Mesendoderm (in vitro differentiated cells): ENCODE measurements around the gene PHACTR1.

ENCODE experiments used
- DNase-seq: peaks from one replicate; pipeline ENCODE4 v3.0.0; 2013
- H2AK5ac ChIP-seq: 2 replicates; pipeline ENCODE4 v1.6.1; 2013; ENCODE audit warnings: low read length, inconsistent platforms
- H2BK120ac ChIP-seq: 2 replicates; pipeline ENCODE4 v1.6.1; 2013; ENCODE audit warnings: low read depth, mild to moderate bottlenecking, low read length, moderate library complexity, mixed read lengths
- H2BK15ac ChIP-seq: replicated peaks from 2 replicates; pipeline ENCODE4 v1.6.1; 2013; ENCODE audit warnings: low read depth, mild to moderate bottlenecking, moderate library complexity
- H2BK5ac ChIP-seq: 2 replicates; pipeline ENCODE4 v1.6.1; 2013; ENCODE audit warnings: low read length, inconsistent platforms
- H3K18ac ChIP-seq: 2 replicates; pipeline ENCODE4 v1.6.1; 2013; ENCODE audit warnings: mild to moderate bottlenecking, low read length, mixed read lengths
- H3K23ac ChIP-seq: one replicate; pipeline ENCODE4 v1.6.1; 2013; ENCODE audit warnings: low read length
- H3K27ac ChIP-seq: 2 replicates; pipeline ENCODE4 v1.5.1; 2013; ENCODE audit warnings: low read depth, mild to moderate bottlenecking, inconsistent platforms, low read length, moderate library complexity
- H3K27me3 ChIP-seq: 2 replicates; pipeline ENCODE4 v1.6.1; 2013; ENCODE audit warnings: low read length, control low read depth, mild to moderate bottlenecking, inconsistent platforms; ENCODE audit not compliant: insufficient read depth, poor library complexity
- H3K36me3 ChIP-seq: 2 replicates; pipeline ENCODE4 v1.6.1; 2013; ENCODE audit warnings: low read length, inconsistent platforms; ENCODE audit not compliant: control insufficient read depth, insufficient read depth
- H3K4ac ChIP-seq: one replicate; pipeline ENCODE4 v1.6.1; 2013; ENCODE audit warnings: low read depth, mild to moderate bottlenecking, low read length, moderate library complexity
- H3K4me1 ChIP-seq: 2 replicates; pipeline ENCODE4 v1.6.1; 2013; ENCODE audit warnings: low read depth, low read length, inconsistent platforms; ENCODE audit not compliant: control insufficient read depth
- H3K4me2 ChIP-seq: 2 replicates; pipeline ENCODE4 v1.6.1; 2013; ENCODE audit warnings: low read length
- H3K4me3 ChIP-seq: 2 replicates; pipeline ENCODE4 v1.5.1; 2013; ENCODE audit warnings: mild to moderate bottlenecking, low read length
- H3K56ac ChIP-seq: one replicate; pipeline ENCODE4 v1.6.1; 2013; ENCODE audit warnings: low read length
- H3K79me1 ChIP-seq: 2 replicates; pipeline ENCODE4 v1.6.1; 2013; ENCODE audit warnings: low read length, inconsistent platforms
- H3K79me2 ChIP-seq: 2 replicates; pipeline ENCODE4 v1.6.1; 2013; ENCODE audit warnings: mild to moderate bottlenecking, low read length; ENCODE audit not compliant: control insufficient read depth, insufficient read depth
- H3K9ac ChIP-seq: 2 replicates; pipeline ENCODE4 v1.6.1; 2013; ENCODE audit warnings: low read length, inconsistent platforms
- H4K5ac ChIP-seq: one replicate; pipeline ENCODE4 v1.6.1; 2013; ENCODE audit warnings: low read length
- H4K8ac ChIP-seq: one replicate; pipeline ENCODE4 v1.6.1; 2013; ENCODE audit warnings: low read depth, mild to moderate bottlenecking, control low read depth, low read length, moderate library complexity
- WGBS: extraction: QIAGEN DNeasy Blood & Tissue Kit; methylation state at CpG from one replicate; pipeline ENCODE4 v1.1.7; 2013; ENCODE audit warnings: low lambda C conversion rate, missing lambda C conversion rate; ENCODE audit not compliant: insufficient coverage; ENCODE audit errors: extremely low coverage; 5-methylcytosine and 5-hydroxymethylcytosine counted together

PHACTR1 gene

DNA sequence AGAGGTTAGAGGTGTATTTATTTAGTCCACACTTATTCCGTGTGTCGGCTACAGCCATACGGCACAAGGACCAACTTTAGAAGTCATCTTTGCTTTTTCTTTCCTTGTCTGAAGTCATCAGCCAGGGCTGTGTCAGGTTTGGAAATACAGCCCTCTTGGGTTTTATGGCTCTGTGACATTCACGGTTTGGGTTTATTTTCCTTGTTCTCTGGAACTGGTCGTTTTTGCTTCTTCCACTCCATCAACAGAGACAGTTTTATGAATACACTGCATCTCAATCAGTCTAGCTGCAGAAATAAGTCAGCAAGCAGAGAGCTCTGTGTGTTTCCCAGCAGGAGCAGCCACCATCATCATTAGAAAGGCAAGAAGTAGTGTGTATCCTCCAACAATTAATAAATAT is 479.2 kb downstream of the PHACTR1 start:
- no CpG with 5 or more reads among the region's 5 CpGs for WGBS
- H3K56ac ChIP-seq: no peak overlapping the region
- H2BK15ac ChIP-seq: no peak overlapping the region
- no peak overlapping the region for H3K4ac ChIP-seq
- H4K8ac ChIP-seq: no peak overlapping the region
- H2AK5ac ChIP-seq: no peak overlapping the region
- no peak overlapping the region for H3K4me3 ChIP-seq
- no peak for DNase-seq
- no peak overlapping the region for H3K18ac ChIP-seq
- H3K36me3 ChIP-seq: no peaks in the 10 kb centered on the region
- H3K79me2 ChIP-seq: no peaks in the 10 kb centered on the region
- H3K23ac ChIP-seq: no peak overlapping the region
- no peaks in the 10 kb centered on the region for H3K27me3 ChIP-seq
- H3K4me1 ChIP-seq: no peaks in the 10 kb centered on the region
- H4K5ac ChIP-seq: no peak overlapping the region
- H3K4me2 ChIP-seq: no peak overlapping the region
- H3K27ac ChIP-seq: no peak overlapping the region
- H3K79me1 ChIP-seq: no peaks in the 10 kb centered on the region
- H3K9ac ChIP-seq: no peak overlapping the region
- no peak overlapping the region for H2BK5ac ChIP-seq
- no peak overlapping the region for H2BK120ac ChIP-seq

DNA sequence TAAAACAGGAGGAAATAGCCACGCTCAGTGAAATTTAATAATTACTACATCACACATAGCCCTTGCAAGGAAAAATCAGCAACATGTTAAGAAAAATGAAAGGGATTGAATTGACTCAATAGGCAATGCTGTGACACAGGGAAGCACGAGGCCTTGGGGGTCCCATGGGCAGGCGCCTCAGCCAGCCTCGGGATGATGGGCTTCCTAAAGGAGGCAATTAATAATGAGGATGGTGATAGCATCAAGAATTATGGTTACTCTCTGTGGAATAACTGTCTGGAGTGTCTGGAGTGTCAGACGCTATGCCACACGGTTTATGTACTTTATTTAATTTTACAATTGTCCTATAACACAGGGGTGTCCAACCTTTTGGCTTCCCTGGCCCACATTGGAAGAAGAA is 481.6 kb downstream of the PHACTR1 start:
- no peak overlapping the region for H2BK5ac ChIP-seq
- no peak overlapping the region for H4K8ac ChIP-seq
- no peak overlapping the region for H3K56ac ChIP-seq
- no peaks in the 10 kb centered on the region for H3K4me1 ChIP-seq
- H3K4me2 ChIP-seq: no peak overlapping the region
- no peak overlapping the region for H2BK15ac ChIP-seq
- no peaks in the 10 kb centered on the region for H3K36me3 ChIP-seq
- no peak overlapping the region for H3K23ac ChIP-seq
- H2AK5ac ChIP-seq: no peak overlapping the region
- no peak overlapping the region for H2BK120ac ChIP-seq
- no peak overlapping the region for H3K9ac ChIP-seq
- no peak overlapping the region for H3K4me3 ChIP-seq
- H3K18ac ChIP-seq: no peak overlapping the region
- H3K79me2 ChIP-seq: no peaks in the 10 kb centered on the region
- no peaks in the 10 kb centered on the region for H3K79me1 ChIP-seq
- H3K4ac ChIP-seq: no peak overlapping the region
- no peak overlapping the region for H3K27ac ChIP-seq
- no peak overlapping the region for H4K5ac ChIP-seq
- WGBS: no CpG with 5 or more reads among the region's 6 CpGs
- DNase-seq: no peak
- no peaks in the 10 kb centered on the region for H3K27me3 ChIP-seq

DNA sequence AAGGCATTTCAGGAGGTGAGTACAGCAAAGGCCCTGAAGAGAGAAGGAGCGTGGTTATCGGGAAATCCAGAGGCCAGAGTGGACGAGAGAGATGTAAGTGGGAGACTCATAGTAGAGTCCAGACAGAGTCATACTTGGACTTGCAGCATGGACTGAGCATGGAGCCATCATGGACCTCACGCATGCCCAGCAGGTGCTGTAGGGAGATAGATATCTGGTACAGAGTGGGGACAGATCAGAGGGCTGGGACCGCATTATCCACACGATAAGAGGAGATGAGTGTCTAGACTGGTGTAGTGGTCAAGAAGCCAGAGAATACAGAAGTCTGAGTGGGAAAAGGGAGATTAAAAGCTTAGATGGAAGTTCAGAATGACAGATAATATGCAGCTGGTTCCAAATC is 484.8 kb downstream of the PHACTR1 start:
- Histone ChIP-seq H3K9ac (no peak overlapping the region), H2BK120ac (no peak overlapping the region), H3K79me2 (no peaks in the 10 kb centered on the region), H3K56ac (no peak overlapping the region), H2BK5ac (no peak overlapping the region), H3K4me3 (no peak overlapping the region), H3K27me3 (no peaks in the 10 kb centered on the region), H4K5ac (no peak overlapping the region), H3K27ac (no peak overlapping the region), H3K4ac (no peak overlapping the region), H3K36me3 (no peaks in the 10 kb centered on the region), H3K23ac (no peak overlapping the region), H3K4me1 (no peaks in the 10 kb centered on the region), H4K8ac (no peak overlapping the region), H3K4me2 (no peak overlapping the region), H2AK5ac (no peak overlapping the region), H3K79me1 (no peaks in the 10 kb centered on the region), H2BK15ac (no peak overlapping the region), H3K18ac (no peak overlapping the region)
- WGBS: no CpG with 5 or more reads among the region's 6 CpGs
- DNase-seq: no peak

DNA sequence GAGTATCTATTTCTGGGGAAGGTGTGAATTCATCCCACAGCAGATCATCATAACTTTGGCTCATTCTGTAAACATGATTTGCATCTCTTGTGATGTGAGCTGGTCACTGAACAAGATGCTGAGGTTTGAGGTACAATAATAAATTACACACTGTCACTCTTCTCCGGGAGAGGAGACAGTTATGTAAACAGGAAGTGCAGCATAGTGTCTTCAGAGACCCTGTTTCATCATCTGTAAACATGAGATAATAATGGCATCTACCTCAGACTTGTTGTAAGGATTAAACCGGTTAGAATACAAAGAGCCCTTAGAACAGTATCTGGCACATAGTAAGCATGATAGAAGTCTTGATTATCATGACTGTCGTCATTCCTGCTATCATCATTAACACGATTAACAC is 486.6 kb downstream of the PHACTR1 start:
- H4K8ac ChIP-seq: no peak overlapping the region
- no peak overlapping the region for H3K27ac ChIP-seq
- no peaks in the 10 kb centered on the region for H3K27me3 ChIP-seq
- H3K4me1 ChIP-seq: no peaks in the 10 kb centered on the region
- no peaks in the 10 kb centered on the region for H3K79me1 ChIP-seq
- no peaks in the 10 kb centered on the region for H3K79me2 ChIP-seq
- H3K56ac ChIP-seq: no peak overlapping the region
- no peak overlapping the region for H2BK5ac ChIP-seq
- H3K4me2 ChIP-seq: no peak overlapping the region
- H2BK15ac ChIP-seq: no peak overlapping the region
- no peak for DNase-seq
- H3K18ac ChIP-seq: no peak overlapping the region
- H3K23ac ChIP-seq: no peak overlapping the region
- H2BK120ac ChIP-seq: no peak overlapping the region
- no peak overlapping the region for H3K4ac ChIP-seq
- no CpG with 5 or more reads among the region's 4 CpGs for WGBS
- H4K5ac ChIP-seq: no peak overlapping the region
- H2AK5ac ChIP-seq: no peak overlapping the region
- no peaks in the 10 kb centered on the region for H3K36me3 ChIP-seq
- H3K4me3 ChIP-seq: no peak overlapping the region
- H3K9ac ChIP-seq: no peak overlapping the region

DNA sequence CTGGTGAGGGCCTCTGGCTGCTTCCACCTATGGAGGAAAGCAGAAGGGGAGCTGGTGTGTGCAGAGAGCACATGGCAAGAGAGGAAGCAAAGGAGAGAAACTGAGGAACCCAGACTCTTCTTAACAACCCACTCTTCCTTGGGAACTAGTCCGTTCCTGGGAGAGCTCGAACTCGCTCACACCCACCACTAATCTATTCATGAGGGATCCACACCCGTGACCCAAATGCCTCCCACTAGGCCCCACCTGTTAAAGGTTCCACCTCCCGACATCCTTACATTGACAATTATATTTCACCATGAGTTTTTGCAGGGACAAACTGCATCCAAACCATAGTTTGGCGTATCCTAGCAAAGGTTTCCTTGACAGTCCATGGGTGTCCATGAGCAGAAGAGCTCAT is 488.5 kb downstream of the PHACTR1 start:
- Histone ChIP-seq H2BK15ac (no peak overlapping the region), H2BK5ac (no peak overlapping the region), H3K4me1 (no peaks in the 10 kb centered on the region), H3K79me1 (no peaks in the 10 kb centered on the region), H3K23ac (no peak overlapping the region), H3K4me2 (no peak overlapping the region), H3K79me2 (no peaks in the 10 kb centered on the region), H3K9ac (no peak overlapping the region), H4K8ac (no peak overlapping the region), H3K18ac (no peak overlapping the region), H2BK120ac (no peak overlapping the region), H3K27ac (no peak overlapping the region), H3K4ac (no peak overlapping the region), H3K4me3 (no peak overlapping the region), H4K5ac (no peak overlapping the region), H3K56ac (no peak overlapping the region), H3K36me3 (no peaks in the 10 kb centered on the region), H2AK5ac (no peak overlapping the region), H3K27me3 (no peaks in the 10 kb centered on the region)
- no CpG with 5 or more reads among the region's 6 CpGs for WGBS
- DNase-seq: no peak

DNA sequence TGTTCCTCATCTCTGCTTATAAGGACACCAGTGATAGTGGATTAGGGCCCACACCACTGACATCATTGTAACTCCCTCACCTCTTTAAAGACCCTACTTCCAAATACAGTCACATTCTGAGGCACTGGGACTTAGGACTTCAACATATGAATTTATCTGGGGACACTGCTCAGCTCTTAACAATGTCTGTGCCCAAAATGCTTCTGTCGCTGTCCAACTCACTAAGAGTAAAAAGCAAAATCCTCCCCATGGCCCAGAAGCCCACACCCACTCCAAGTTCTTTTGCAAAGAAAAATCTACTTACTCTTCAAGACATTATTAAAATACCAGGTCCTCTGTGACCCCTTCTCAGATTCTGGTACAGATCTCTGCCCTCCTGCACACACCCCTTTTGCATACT is 495.5 kb downstream of the PHACTR1 start:
- no peak overlapping the region for H4K8ac ChIP-seq
- H3K27me3 ChIP-seq: no peaks in the 10 kb centered on the region
- WGBS: no CpG with 5 or more reads among the region's 1 CpG
- no peak overlapping the region for H3K18ac ChIP-seq
- H3K79me2 ChIP-seq: no peaks in the 10 kb centered on the region
- H4K5ac ChIP-seq: no peak overlapping the region
- no peak overlapping the region for H3K4ac ChIP-seq
- no peaks in the 10 kb centered on the region for H3K4me1 ChIP-seq
- no peak overlapping the region for H2BK120ac ChIP-seq
- H3K9ac ChIP-seq: no peak overlapping the region
- no peak for DNase-seq
- H3K56ac ChIP-seq: no peak overlapping the region
- H3K79me1 ChIP-seq: no peaks in the 10 kb centered on the region
- H3K4me2 ChIP-seq: no peak overlapping the region
- H3K23ac ChIP-seq: no peak overlapping the region
- no peak overlapping the region for H3K27ac ChIP-seq
- H2BK5ac ChIP-seq: no peak overlapping the region
- H2BK15ac ChIP-seq: no peak overlapping the region
- no peak overlapping the region for H2AK5ac ChIP-seq
- H3K36me3 ChIP-seq: no peaks in the 10 kb centered on the region
- no peak overlapping the region for H3K4me3 ChIP-seq
